GM19438 (cell line): Measurements from ENCODE around the gene ITGA6.

Experiments
- ATAC-seq: cut with Tn5 transposase; IDR thresholded peaks from one replicate; pipeline ENCODE4 v1.9.1; 2021; ENCODE audit warnings: low read depth; ENCODE audit not compliant: unreplicated experiment

The ITGA6 gene

DNA sequence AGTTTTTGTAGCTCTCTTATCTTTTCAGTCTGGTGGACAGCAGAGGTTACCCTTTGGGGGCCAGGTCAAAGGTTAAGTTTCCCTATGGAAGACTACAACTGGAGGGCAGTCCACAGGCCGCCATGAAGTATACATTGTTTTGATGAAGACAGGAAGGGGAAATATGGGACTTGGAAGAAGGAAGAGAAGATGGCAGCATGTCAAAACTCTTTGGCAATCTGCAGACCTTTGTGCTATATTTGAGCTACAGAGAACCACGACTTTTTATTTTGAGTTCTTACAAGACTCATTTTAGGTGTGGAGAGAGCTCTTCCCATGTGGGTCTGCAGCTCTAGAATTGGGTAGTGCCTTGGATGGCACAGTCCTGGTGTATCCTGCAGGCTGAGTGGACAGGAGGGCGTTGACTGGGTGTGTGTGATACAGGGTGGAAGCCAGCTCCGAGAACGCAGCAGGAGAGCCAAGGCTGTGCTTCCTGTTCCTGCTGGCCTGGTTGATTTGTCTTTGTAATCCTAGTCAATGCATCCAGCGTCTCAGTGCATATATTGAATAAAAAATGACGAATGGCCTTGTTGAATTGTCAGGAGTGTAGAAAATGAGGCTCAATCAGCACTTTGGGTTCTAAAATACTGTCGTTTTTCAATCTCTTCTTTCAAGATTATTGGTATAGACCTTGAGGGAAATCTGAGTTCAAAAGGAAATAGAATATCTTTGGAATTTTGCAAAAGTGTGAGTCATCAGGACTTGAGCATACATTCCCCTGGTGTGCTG is 11.5 kb downstream of the ITGA6 start:
- ATAC-seq: no peak

DNA sequence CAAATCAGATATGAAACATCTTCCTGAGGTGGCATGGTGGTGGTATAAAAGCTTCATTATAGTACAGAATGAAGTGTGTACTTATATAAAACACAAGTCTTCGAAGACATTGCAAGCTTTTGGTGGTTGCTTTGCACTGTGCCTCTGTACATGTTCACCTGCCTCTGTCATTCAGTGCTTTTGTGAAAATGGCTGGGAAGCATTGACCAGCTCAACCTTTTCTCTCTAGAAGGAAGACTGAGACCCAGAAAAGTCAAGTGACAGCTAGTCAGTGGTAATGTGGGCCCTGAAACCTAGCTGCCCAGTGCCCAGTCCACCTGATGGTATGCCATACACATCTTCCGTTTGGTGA is 12.1 kb downstream of the ITGA6 start:
- no peak for ATAC-seq

DNA sequence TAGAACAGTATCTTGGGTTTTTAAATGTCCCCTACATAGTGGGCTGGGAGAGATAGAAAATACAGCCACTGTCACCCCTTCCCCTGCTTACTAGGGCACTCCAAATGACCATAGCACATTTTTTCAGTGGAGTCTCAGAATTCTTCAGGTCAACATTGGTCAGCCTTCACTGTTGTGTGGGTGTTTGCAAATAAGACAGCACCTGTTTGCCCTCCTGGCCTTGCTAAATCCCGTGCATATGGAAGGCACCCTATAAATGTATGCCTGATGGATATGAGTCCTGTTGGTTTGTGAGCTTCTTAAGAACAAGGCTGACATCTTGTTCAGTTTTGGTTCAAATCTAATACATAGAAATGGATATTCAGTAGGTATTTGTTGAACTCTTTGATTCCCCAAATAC is 12.5 kb downstream of the ITGA6 start:
- ATAC-seq: no peak

DNA sequence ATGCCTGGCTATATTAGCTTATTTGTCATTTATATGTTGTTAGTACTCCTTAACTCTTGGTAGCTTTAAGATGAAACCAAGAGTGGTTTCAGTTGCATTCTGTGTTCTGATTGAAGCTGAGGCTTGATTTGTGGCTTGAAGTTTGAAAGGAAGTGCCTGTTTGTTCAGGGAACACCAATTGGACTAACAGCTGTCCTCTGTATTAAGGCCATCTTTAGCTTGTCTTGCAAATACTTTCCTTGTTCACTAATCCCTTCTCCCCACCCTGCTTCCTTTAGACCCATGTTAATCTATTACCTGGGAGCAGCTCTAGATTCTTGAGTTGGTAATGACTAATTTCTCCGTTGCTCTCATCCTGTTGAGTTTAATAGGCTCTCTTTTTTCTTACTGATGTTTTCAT is 13.4 kb downstream of the ITGA6 start:
- ATAC-seq: no peak

DNA sequence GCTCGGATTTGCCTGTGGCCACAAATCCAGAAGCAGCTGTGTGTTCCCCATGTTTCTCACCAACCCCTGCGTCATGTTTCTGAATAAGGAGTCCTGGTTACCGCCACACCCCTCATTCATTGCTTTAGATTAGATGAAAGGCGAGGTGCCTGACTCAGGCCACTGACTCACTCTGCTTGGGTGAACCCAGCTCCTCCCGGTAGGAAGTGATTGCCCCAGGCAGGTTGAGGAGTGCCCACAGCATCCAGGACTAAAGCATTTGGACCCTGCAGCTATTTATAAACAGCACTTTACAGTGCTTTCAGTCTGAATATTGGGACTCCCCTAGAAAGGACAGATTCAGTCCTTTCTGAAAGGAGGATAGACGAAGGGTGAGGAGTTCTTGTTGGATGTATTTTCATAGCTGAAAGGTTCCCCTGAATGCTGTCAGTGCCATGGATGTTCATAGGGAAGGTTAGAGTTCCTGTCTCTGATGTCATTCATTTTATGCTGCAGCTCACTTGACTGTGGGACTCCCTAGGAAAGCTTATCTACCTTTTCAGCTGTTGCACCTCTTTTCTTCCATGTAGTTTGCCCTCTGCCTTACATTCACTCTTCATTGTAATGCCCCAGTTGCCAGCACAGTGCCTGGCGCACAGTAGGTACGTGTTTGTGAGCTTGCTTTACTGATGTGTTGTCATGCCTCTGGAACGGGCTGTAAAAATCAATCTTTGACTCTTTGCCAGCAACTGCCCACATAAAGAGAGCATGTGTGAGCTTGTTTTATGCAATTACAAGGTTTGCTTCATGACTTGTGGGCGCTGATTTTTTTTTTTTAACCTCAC is 14.9 kb downstream of the ITGA6 start:
- ATAC-seq: no peak

DNA sequence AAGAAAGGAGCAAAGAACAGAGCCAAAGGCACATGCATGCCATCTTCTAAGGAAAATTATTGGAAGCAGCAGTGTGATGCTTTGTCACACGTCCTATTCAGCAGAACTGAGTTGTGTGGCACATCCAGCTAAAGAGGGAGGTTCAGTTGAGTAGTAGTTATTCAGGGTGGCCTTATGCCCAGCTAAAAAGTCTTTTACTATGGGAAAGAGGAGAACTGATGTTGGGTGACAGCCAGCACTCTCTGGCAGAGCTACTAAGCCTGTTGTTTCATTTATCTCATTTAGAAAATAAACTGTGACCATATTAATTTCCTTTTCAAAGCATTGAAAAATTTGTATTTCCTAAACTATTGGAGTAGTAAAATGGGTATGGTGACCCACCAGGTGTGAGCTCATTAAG is 18.5 kb downstream of the ITGA6 start:
- no peak for ATAC-seq

DNA sequence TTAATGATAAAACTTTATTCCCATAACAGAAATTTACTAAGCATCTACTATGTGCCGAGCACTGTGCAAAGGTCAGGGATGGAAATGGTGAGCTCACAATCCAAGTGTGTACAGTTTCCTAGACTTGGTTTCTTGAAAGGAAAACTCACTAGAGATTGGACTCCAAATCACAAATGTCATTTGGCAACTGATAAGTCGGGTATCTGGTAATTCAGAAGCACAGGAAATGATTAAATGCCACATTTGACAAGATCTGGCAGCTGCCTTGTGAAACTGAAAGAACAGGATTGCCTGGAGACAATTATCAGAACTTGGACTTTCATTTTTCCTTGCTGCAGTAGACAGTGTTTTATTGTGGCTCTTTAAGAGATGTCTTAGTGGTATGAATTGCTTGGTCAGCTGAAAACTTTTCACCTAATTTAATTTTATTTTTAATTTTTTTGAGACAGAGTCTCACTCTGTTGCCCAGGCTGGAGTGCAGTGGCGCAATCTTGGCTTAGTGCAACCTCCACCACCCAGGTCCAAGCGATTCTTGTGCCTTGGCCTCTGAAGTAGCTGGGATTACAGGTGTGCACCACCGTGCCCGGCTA is 19.2 kb downstream of the ITGA6 start:
- ATAC-seq: no peak

DNA sequence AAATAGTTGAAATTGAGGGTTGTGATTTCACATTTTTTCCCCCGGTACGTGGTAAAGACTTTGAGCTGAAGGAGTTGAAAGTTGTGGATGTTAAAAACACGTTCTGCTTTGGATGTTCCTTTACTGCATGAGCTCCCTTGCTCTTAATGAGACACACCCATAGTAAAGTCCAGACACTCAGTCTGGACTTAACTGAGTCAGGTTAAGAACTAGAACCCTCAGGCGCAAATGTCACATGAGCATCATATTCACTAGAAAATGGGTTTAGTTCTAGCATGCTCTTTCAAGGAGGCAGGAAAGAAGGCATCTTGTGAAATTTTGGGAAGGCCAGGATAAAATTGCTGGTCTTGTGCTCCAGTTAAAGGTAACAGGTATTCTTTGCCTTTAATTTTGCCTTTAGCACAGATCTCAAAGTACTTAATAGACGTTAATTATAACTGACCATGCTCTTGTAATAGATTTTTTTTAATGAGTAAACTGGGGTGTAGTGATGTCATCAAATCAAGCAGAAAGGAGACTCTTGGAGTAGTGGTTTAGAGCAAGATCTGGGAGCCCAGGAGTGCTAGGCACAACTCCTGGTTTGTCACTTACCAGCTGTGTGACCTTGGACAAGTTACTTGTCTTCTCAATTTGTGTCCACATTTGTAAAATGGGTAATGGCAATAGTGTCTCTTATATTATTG is 20.6 kb downstream of the ITGA6 start:
- no peak for ATAC-seq

DNA sequence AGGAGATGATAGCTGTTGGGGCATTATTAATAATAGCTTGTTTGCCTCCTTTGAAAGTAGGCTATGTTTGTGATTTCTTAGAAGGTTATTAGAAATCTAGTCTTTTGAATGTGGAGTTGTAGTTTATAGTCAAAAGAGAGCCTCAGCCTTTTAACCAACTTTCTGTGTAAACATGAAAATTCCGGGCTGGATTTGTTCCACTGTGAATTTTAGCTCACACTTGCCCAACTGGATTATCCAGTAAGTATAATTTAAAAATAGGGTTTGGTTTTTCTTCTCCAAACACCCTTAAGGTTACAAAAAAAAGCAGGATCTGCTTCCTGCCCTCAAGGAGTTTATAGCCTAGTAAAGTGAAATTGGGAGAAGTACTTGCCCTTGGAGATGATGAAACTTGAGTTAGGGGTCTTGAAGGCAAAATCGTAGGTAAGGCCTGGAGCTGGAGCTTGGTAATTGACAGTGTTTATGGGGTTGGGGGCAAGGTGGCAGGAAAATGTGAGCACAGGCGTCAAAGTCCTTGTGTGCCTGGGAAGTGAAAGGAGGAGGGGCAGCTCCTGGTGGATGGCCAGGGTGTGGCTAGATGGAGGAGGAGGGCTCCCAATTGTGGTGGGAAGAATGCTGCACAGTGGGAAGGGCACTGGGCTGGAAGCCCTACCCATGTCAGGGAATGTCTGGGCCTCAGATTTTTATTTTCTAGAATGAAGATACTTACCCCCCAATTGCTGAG is 21.3 kb downstream of the ITGA6 start:
- no peak for ATAC-seq

DNA sequence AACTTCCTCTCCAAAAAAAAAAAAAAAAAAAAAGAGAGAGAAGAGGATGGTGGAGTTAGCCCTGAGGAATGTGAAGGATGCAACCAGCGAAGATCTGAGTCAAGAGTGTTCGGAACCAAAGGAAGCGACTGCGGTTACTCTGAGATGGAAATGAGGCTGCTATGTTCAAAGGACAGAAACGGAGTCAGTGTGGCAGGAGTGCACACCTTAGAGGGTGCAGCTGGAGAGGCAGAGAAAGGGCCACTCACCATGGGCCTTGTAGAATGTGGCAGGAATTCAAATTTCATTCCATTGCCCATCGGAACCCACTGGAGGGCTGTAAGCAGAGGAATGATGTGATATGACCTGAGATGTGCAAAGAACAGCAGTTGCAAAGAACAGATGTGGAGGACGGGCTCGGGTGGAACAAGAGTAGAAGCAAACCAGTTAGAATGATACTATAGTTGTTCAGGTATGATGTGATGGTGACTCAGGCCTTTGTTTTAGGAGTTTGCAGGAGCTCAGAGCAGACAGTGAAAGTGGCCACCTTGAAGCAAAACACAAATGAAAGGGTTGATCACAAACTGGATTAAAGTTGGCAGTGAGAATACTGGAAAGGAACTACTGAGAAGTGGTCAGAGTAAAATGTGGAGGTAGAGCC is 22.6 kb downstream of the ITGA6 start:
- no peak for ATAC-seq

DNA sequence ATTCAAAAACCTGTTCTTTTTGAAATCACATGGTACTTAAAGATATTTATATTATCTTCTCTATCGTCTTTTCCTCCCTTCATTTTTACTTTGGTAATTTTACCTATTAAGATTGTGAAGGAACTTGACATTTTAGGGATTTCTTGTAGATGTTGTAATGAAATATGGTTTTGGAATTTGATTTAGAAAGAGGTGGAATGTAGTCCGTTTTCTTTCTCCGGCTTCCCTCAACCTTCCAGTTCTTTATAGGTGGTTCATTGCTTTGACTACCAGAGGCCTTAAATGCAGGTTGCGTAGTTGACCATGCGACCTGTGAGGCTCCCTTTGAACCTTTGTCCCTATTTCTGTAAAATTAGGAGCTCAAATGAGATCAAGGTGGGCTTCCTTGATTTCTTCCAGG is 24.5 kb downstream of the ITGA6 start:
- no peak for ATAC-seq

DNA sequence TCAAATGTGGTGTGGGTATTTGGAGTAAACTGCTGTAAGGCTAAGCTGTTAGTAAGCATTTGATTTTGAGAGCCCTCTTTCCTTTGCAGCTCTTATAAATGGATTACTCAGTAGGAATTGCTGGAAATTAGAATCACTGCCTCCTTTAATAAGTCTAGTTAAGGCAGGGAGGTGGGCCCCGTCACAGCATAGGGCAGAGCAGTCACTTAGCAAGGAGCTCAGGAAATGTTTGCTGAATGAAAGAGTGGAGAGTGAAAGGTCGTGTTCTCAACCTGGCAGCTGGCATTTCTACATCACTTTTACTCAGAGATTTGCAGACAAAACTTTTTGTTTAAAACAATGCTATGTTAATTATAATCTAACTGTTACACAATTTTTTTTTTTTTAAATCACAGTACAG is 25.5 kb downstream of the ITGA6 start:
- ATAC-seq: no peak

DNA sequence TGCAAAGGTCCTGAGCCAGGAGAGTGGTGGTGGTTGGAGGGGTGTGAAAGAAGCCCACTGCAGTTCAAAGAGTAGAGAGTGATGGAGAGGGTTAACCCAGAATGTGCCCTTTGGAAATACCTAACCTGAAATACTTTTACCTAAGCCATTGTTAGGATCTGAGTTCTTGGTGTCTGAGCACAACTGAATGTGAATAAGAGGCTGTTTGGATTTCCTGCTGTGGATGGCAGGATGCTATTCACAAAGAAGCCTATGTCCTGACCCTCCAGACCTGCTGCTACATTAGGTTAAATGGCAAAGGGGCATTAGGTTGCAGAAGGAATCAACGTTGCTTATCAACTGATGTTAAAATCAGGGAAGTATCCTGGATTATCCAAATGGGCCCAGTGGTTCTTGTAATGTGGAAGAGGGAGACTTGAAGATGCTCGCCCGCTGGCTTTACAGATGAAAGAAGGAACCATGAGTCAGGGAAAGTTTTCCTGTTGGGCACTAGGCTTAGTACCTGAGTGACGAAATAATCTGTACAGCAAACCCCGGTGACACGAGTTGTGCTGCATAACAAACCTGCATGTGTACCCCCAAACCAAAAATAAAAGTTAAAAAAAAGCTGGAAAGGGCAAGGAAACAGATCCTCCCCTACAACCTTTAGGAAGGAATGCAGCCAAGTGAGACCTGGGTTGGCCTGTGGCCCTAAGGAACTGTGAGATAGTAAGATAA is 27.2 kb downstream of the ITGA6 start:
- ATAC-seq: no peak

DNA sequence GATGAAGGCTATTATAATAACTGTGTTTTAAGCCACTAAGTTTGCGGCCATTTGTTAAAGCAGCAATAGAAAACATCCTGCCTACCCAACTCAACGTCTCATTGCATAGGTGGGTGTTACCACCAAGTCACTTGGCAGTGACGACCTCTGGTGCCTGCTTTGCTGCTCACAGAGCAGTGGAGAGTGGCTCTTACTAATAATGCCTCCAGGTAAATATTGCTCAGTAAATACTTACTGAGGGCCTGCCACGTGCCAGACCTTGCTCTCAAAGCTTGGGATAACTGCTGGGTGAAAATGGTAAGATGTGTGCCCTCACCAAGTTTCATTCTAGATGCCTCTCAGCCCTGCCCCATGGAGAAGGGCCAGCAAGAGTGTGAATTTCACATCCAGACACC is 27.7 kb downstream of the ITGA6 start:
- no peak for ATAC-seq

DNA sequence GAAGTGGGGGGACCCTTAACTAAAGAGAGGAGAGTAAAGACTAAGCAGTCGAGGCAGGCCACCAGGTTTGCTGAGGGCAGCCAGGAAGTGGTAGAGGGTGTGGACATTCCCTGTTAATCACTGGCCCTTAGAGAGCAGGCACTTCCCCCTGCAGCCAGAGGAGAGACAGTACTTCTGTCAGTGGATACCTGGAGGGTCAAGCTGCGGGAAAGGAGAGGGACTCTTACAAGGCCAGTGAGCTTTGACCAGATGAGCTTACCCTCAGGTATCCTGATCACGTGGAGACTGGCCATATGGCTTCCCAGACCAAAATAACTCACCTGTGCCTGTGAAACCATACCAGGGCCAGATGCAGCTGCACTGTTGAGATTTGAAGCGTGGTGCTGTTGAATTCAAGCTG is 28.6 kb downstream of the ITGA6 start:
- no peak for ATAC-seq

DNA sequence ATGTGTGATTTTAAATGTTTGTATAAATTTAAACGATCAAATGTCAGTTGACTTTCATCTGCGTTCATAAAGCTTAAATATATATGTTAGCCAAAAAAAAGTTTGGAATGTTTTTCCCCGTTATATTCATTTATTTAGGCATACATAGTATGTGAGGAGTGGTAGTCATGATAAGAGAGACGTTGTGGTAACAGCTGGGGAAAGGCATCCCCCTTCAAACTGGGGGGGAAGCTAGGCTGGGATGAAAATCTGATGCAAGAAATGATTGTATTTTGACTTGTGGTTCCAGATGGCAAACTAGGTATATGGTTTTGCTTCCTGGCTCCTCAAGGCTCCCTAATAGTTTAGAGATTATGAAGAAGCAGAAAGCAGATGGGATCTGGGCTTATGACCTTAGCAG is 30.1 kb downstream of the ITGA6 start:
- ATAC-seq: no peak

DNA sequence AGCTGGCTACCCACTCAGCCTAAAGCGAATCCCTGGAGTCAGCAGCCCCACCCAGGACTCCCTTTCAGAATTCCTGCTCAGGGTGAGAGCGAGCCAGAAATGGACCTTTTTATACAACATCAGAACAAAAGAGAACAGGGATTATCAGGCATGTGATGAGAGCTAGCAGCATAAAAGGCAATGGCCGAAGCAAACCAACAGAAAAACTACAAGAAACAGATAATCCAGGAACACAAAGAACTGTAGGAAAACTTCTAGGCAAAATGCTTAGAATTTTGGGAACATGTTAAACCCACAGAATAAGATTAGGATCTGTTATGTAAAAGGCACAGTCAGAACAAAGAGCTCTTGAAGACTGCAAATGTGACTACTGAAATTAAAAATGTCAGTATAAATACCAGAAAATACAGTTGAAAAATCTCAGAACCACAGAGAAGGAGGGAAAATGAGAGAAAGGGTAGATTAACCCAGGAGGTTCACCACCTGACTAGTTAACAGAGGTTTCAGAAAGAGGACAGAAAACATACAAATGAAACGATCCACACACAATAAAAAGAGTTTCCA is 31.3 kb downstream of the ITGA6 start:
- ATAC-seq: no peak

DNA sequence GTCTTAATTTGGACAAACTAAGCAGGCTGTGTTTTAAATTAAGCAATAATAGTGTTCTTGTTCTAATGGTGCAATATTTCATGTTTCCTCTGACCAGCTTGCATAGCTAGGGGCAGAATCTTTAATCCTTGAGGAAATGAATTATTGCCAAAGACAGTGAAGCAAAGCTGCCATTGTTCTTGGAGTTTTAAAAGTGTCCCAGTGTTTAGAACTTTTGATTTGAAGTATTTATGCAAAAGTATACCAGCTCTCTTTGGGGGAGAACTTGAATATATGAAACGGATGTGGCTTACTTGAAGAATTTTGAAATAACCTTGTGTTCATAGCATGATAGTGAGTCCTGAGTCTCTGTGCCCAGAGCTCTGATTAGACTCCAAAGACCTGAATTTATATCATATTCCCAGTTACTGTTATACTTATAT is 33.4 kb downstream of the ITGA6 start:
- no peak for ATAC-seq
